Uterus (tissue), 2 donors: Measurements from ENCODE around the gene ZNF789.

Experiments used
- POLR2A ChIP-seq, 2 donors: fragments of 450-650 bp; IDR thresholded peaks; one replicate each; pipeline ENCODE4 v1.6.1; 2016; ENCODE audit warnings: antibody characterized with exemption in 2 of 2, mild to moderate bottlenecking in 1 of 2, moderate library complexity in 1 of 2
- TF ChIP-seq, protein P1 (sequence below), 4 experiments: fragments of 200-600 bp in 2 of 4; fragments of 450-650 bp in 2 of 4; sonication (generic) in 2 of 4; IDR thresholded peaks; one replicate each; pipeline ENCODE4 v1.5.1; 2016 to 2019; ENCODE audit warnings: antibody characterized with exemption in 4 of 4, mild to moderate bottlenecking in 2 of 4, moderate library complexity in 1 of 4

DNA sequence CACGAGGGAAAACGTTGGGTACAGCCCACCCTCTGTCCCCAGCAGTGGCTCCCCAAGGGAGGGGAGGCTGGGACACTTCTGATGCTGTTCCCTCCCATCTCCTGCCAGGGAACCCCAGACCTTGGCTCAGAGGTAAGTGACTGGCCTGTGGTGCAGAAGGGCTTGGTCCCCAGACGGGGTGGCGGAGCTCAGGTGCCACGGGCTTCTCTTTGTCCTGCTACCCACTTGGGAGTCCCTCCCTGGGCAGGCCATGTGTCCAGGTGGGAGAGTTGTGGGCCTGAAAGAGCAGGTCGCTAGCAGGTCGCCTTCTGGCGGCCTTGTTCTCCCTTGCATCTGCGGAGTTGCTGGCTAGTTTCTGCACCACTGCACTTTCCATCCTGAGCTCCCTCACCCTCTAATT, 16.8 kb upstream of the ZNF789 start:
- TF ChIP-seq, protein P1, sequence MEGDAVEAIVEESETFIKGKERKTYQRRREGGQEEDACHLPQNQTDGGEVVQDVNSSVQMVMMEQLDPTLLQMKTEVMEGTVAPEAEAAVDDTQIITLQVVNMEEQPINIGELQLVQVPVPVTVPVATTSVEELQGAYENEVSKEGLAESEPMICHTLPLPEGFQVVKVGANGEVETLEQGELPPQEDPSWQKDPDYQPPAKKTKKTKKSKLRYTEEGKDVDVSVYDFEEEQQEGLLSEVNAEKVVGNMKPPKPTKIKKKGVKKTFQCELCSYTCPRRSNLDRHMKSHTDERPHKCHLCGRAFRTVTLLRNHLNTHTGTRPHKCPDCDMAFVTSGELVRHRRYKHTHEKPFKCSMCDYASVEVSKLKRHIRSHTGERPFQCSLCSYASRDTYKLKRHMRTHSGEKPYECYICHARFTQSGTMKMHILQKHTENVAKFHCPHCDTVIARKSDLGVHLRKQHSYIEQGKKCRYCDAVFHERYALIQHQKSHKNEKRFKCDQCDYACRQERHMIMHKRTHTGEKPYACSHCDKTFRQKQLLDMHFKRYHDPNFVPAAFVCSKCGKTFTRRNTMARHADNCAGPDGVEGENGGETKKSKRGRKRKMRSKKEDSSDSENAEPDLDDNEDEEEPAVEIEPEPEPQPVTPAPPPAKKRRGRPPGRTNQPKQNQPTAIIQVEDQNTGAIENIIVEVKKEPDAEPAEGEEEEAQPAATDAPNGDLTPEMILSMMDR (IDR thresholded peaks at IDR 0.05) = no peak
- TF ChIP-seq POLR2A (IDR thresholded peaks at IDR 0.05) = no peak
